HL-60 (cell line): ENCODE results near the gene ACOX2.

Source experiments
- CTCF ChIP-seq: IDR thresholded peaks from one replicate; pipeline ENCODE4 v1.5.1; 2011; ENCODE audit warnings: low read length, control low read depth, inconsistent platforms; ENCODE audit not compliant: insufficient read depth
- POLR2AphosphoS5 ChIP-seq: IDR thresholded peaks from 2 replicates; pipeline ENCODE4 v1.6.1; 2012; ENCODE audit warnings: low read depth
- TF ChIP-seq, protein P1 (sequence below): IDR thresholded peaks from 2 replicates; pipeline ENCODE4 v1.6.1; 2012; ENCODE audit warnings: low read depth; ENCODE audit not compliant: insufficient replicate concordance

GRCh38 chr3:58555203-58555602 lies 18.2 kb upstream of the ACOX2 start:
- TF ChIP-seq CTCF: no peak
- TF ChIP-seq, protein P1, sequence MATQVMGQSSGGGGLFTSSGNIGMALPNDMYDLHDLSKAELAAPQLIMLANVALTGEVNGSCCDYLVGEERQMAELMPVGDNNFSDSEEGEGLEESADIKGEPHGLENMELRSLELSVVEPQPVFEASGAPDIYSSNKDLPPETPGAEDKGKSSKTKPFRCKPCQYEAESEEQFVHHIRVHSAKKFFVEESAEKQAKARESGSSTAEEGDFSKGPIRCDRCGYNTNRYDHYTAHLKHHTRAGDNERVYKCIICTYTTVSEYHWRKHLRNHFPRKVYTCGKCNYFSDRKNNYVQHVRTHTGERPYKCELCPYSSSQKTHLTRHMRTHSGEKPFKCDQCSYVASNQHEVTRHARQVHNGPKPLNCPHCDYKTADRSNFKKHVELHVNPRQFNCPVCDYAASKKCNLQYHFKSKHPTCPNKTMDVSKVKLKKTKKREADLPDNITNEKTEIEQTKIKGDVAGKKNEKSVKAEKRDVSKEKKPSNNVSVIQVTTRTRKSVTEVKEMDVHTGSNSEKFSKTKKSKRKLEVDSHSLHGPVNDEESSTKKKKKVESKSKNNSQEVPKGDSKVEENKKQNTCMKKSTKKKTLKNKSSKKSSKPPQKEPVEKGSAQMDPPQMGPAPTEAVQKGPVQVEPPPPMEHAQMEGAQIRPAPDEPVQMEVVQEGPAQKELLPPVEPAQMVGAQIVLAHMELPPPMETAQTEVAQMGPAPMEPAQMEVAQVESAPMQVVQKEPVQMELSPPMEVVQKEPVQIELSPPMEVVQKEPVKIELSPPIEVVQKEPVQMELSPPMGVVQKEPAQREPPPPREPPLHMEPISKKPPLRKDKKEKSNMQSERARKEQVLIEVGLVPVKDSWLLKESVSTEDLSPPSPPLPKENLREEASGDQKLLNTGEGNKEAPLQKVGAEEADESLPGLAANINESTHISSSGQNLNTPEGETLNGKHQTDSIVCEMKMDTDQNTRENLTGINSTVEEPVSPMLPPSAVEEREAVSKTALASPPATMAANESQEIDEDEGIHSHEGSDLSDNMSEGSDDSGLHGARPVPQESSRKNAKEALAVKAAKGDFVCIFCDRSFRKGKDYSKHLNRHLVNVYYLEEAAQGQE: no peak
- no peak for TF ChIP-seq POLR2AphosphoS5
